Measurements from ENCODE around the gene ZDHHC7.
"Not testable (repeated sequence)": the region's sequence is repeated elsewhere in the genome, so short reads cannot be mapped to it uniquely, and the experiment has no call there.

ZDHHC7 gene

GRCh38 chr16:84941921-84942320, 69.4 kb downstream of the ZDHHC7 start:
- Histone ChIP-seq H3K27ac (ENCODE audit: extremely low read depth, low read depth, low read length) (no peak overlapping the region), H3K4me3 (ENCODE audit: low read depth, low read length) (no peak overlapping the region), H3K36me3 (ENCODE audit: control insufficient read depth in 2 of 2, insufficient read depth in 1 of 2, low read length in 2 of 2) (no peaks in the 10 kb centered on the region), H3K4me1 (ENCODE audit: control insufficient read depth, insufficient read depth, low read length) (no peaks in the 10 kb centered on the region), H3K9me3 (ENCODE audit: control insufficient read depth, insufficient read depth, low read depth, low read length) (no peaks in the 10 kb centered on the region)
- no peak for TF ChIP-seq ZBTB17 (tag by site-specific recombination; IDR thresholded peaks at IDR 0.05)
- TF ChIP-seq ZNF639 (tag by site-specific recombination; IDR thresholded peaks at IDR 0.05) = no peak
- no peak for TF ChIP-seq ZNF404 (tag by site-specific recombination; IDR thresholded peaks at IDR 0.05)
- TF ChIP-seq HIC1 (tag by site-specific recombination; IDR thresholded peaks at IDR 0.05) = no peak
- TF ChIP-seq SCRT1 (tag by site-specific recombination; IDR thresholded peaks at IDR 0.05; ENCODE audit: borderline replicate concordance) = no peak
- no peak for TF ChIP-seq HOXD13 (CRISPR knock-in tag; IDR thresholded peaks at IDR 0.05; ENCODE audit: borderline replicate concordance)
- no peak for TF ChIP-seq GFI1B (tag by site-specific recombination; IDR thresholded peaks at IDR 0.05)
- no peak for TF ChIP-seq ZBTB10 (tag by site-specific recombination; IDR thresholded peaks at IDR 0.05)
- TF ChIP-seq ZIC2 (tag by site-specific recombination; IDR thresholded peaks at IDR 0.05) = no peak
- TF ChIP-seq ZNF747 (tag by site-specific recombination; IDR thresholded peaks at IDR 0.05) = no peak
- no peak for TF ChIP-seq ZNF560 (tag by site-specific recombination; IDR thresholded peaks at IDR 0.05; ENCODE audit: borderline replicate concordance)
- CTCF ChIA-PET = interaction anchor here (0.6 to 1.2 kb wide), 2 partner anchors 10 to 186 kb away, joined by 3 to 8 read pairs; no protein-coding TSS in a partner anchor
- POLR2A ChIA-PET = no interaction called here

- Histone ChIP-seq H3K36me3 (ENCODE audit: control insufficient read depth in 2 of 2, insufficient read depth in 1 of 2, low read length in 2 of 2) (no peaks in the 10 kb centered on the region), H3K4me3 (ENCODE audit: low read depth, low read length) (no peak overlapping the region), H3K27ac (ENCODE audit: extremely low read depth, low read depth, low read length) (no peak overlapping the region), H3K9me3 (ENCODE audit: control insufficient read depth, insufficient read depth, low read depth, low read length) (no peaks in the 10 kb centered on the region), H3K4me1 (ENCODE audit: control insufficient read depth, insufficient read depth, low read length) (no peaks in the 10 kb centered on the region)
- POLR2A ChIA-PET = interaction anchor here (0.6 kb wide), 1 partner anchor 148 kb away, joined by 3 read pairs; no protein-coding TSS in a partner anchor
- CTCF ChIA-PET = no interaction called here
- TF ChIP-seq ZNF521 (tag by site-specific recombination; IDR thresholded peaks at IDR 0.05) = no peak
- TF ChIP-seq ZFHX2 (tag by site-specific recombination; conservative IDR thresholded peaks at IDR 0.05) = peak; percentile 39
- peak; percentile 59; the same call in 1 of the 2 replicates for TF ChIP-seq EGR2 (tag by site-specific recombination; IDR thresholded peaks at IDR 0.05; ENCODE audit: low read depth)
These were observed 70.4 kb downstream of the ZDHHC7 start for GRCh38 chr16:84940670-84941551.

- H3K4me1 ChIP-seq (ENCODE audit: control insufficient read depth, insufficient read depth, low read length); H3K27ac ChIP-seq (ENCODE audit: extremely low read depth, low read depth, low read length); POLR2A ChIA-PET; H3K9me3 ChIP-seq (ENCODE audit: control insufficient read depth, insufficient read depth, low read depth, low read length); H3K4me3 ChIP-seq (ENCODE audit: low read depth, low read length); H3K36me3 ChIP-seq (ENCODE audit: control insufficient read depth in 2 of 2, insufficient read depth in 1 of 2, low read length in 2 of 2): not testable (repeated sequence)
- CTCF ChIA-PET = interaction anchor here (1.5 kb wide), 1 partner anchor 153 kb away, joined by 4 read pairs; no protein-coding TSS in a partner anchor
These were observed 72.7 kb downstream of the ZDHHC7 start for GRCh38 chr16:84938616-84939015.

Measured in HEK293 (cell line).